ENCODE results near the gene RUFY4.
"Not testable (repeated sequence)": the region's sequence is repeated elsewhere in the genome, so short reads cannot be mapped to it uniquely, and the experiment has no call there.

- TF ChIP-seq CTCF (conservative IDR thresholded peaks at IDR 0.05; ENCODE audit: low read depth, low read length); EZH2 (IDR thresholded peaks at IDR 0.05; ENCODE audit: borderline replicate concordance, low read depth, low read length, poor library complexity, severe bottlenecking): not testable (repeated sequence)
Observed at GRCh38 chr2:218122286-218122685, 53.2 kb downstream of the RUFY4 start.
